Skeletal muscle satellite cell (primary cell): ENCODE data around the gene OR5A2.

Experiments
- H3K27me3 ChIP-seq: 2 replicates; pipeline ENCODE4 v1.7.0; 2013; ENCODE audit warnings: low read length; ENCODE audit not compliant: control insufficient read depth, insufficient read depth
- H3K36me3 ChIP-seq: 2 replicates; pipeline ENCODE4 v1.7.0; 2013; ENCODE audit warnings: mild to moderate bottlenecking, control low read depth, low read length; ENCODE audit not compliant: insufficient read depth
- H3K4me1 ChIP-seq: 2 replicates; pipeline ENCODE4 v1.7.0; 2013; ENCODE audit warnings: low read length; ENCODE audit not compliant: control insufficient read depth, insufficient read depth
- H3K4me2 ChIP-seq: 2 replicates; pipeline ENCODE4 v1.7.0; 2013; ENCODE audit warnings: mild to moderate bottlenecking, low read length
- H3K4me3 ChIP-seq: 2 replicates; pipeline ENCODE4 v1.7.0; 2013; ENCODE audit warnings: low read length
- H3K9ac ChIP-seq: 2 replicates; pipeline ENCODE4 v1.7.0; 2013; ENCODE audit warnings: mild to moderate bottlenecking, low read depth, low read length, moderate library complexity
- H3K9me3 ChIP-seq: replicated peaks from 2 replicates; pipeline ENCODE4 v1.7.0; 2013; ENCODE audit warnings: mild to moderate bottlenecking, control low read depth, low read length

OR5A2 gene

DNA sequence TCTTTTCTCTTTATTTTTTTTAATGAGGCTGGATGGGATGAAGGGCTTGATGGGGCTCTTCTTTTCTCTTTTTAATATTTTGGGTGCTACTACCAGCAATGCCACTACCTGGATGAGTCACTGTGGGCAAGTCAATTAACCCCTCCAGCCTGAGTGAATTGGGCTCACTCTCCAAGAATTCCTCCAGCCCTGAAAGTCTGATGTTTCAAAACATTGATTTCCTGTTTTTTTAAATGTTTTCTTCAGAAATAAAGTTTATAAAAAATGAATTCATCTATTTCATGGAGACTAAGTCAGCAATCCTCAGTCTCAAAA is 812 bp upstream of the OR5A2 start:
- Histone ChIP-seq H3K9me3 (no peaks in the 10 kb centered on the region), H3K4me2 (no peak overlapping the region), H3K27me3 (peaks cover 21% of the 10 kb centered on the region), H3K4me3 (no peak overlapping the region), H3K9ac (no peak overlapping the region), H3K4me1 (no peaks in the 10 kb centered on the region), H3K36me3 (no peaks in the 10 kb centered on the region)

DNA sequence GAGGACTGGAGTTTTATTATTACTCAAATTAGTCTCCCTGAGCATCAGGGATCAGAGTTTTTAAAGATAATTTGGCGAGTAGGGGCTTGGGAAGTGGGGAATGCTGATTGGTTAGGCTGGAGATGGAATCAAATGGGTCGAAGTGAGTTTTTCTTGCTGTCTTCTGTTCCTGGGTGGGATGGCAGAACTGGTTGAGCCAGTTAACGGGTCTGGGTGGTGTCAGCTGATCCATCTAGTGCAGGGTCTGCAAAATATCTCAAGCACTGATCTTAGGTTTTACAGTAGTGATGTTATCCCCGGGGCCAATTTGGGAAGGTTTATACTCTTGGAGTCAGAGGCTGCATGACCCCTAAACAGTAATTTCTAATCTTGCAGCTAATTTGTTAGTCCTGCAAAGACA is 1.1 kb downstream of the OR5A2 start:
- H3K36me3 ChIP-seq: no peaks in the 10 kb centered on the region
- no peaks in the 10 kb centered on the region for H3K4me1 ChIP-seq
- H3K9ac ChIP-seq: no peak overlapping the region
- H3K9me3 ChIP-seq: no peaks in the 10 kb centered on the region
- peaks cover 13% of the 10 kb centered on the region for H3K27me3 ChIP-seq
- H3K4me3 ChIP-seq: no peak overlapping the region
- no peak overlapping the region for H3K4me2 ChIP-seq

DNA sequence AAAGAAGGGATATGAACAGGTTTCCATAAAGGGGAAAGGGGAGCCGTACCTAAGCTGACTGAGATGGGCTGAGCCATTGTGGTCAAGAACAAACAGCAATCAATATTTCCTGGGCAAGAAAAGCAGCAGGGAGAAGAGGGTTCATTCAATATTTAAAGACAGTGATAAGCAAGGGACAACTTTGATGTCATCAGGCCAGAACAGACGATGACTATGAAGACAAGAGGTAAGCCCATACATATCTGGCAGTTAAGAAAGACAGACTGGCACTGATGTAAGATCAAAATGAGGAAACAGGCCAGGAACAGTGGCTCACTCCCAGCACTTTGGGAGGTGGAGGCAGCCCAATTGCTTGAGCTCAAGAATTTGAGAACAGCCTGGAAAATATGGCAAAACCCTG is 2.4 kb downstream of the OR5A2 start:
- no peaks in the 10 kb centered on the region for H3K9me3 ChIP-seq

DNA sequence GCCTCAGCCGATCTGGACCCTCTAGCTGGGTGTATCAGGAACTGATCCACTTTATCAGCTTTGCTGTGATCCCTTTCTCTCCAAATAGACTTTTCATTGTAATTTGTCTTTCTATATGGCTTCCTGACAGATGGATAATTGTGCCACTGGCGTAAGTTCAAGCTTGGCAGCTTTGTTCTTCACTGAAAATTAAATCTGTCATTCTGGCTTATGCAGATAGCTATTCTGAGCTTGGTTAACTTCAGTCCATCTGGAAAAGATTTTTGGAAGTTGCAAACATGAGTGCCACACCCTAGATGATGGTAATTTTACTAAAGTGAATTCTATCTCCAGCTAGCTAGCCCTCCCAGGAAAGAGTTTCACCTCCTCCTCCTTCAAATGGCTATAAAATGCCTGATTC is 8.1 kb downstream of the OR5A2 start:
- no peak overlapping the region for H3K9ac ChIP-seq

More for the DNA sequence above, 2.4 kb downstream of the OR5A2 start:
- peaks cover 13% of the 10 kb centered on the region for H3K27me3 ChIP-seq
- H3K36me3 ChIP-seq: no peaks in the 10 kb centered on the region
- no peak overlapping the region for H3K4me2 ChIP-seq
- H3K4me1 ChIP-seq: no peaks in the 10 kb centered on the region
- H3K4me3 ChIP-seq: no peak overlapping the region
- H3K9ac ChIP-seq: no peak overlapping the region

DNA sequence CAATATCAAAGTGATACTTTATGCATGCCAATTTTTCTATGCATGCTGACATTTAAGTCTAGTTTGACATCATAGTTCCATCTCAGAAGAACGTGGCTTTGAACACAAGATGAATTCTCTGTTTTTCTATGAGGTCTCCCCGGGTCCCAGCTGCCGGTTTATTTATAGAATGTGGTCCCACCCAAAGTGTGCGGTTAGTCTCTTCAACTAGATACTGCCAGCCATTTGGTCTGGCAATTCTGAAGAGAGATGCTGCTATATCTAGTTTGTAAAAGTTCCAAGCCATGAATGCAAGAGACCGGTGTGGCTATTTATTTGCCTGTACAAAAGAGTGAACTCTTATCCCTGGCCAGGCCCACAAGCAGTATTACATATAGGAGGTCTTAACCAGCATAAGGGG is 9.2 kb downstream of the OR5A2 start:
- no peak overlapping the region for H3K4me3 ChIP-seq
- peaks cover 3% of the 10 kb centered on the region for H3K27me3 ChIP-seq
- H3K36me3 ChIP-seq: no peaks in the 10 kb centered on the region
- no peak overlapping the region for H3K9ac ChIP-seq
- H3K9me3 ChIP-seq: no peaks in the 10 kb centered on the region
- no peak overlapping the region for H3K4me2 ChIP-seq
- no peaks in the 10 kb centered on the region for H3K4me1 ChIP-seq

More for the DNA sequence above, 8.1 kb downstream of the OR5A2 start:
- Histone ChIP-seq H3K4me3 (no peak overlapping the region), H3K4me1 (no peaks in the 10 kb centered on the region), H3K36me3 (no peaks in the 10 kb centered on the region), H3K4me2 (no peak overlapping the region), H3K9me3 (no peaks in the 10 kb centered on the region), H3K27me3 (peaks cover 3% of the 10 kb centered on the region)

DNA sequence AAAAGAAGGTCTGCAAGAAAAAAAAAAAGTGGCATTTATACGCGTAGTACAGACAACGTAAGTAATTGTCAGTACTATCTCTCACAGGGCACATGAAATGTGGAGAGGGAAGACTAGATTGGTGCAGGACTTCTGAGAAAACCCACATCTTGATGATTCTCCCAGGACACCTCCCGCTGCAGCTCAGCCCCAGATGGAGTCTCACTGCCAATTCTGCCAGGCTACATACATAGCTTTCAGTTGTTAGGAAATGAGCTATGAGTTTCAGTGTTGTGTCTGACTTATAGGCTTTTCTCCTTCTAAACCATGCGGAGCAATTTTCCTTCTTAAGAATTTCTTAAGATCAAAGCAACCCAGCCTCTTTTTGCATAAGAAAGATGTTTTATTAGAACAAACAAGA is 9.6 kb downstream of the OR5A2 start:
- no peak overlapping the region for H3K4me3 ChIP-seq
- no peaks in the 10 kb centered on the region for H3K9me3 ChIP-seq
- H3K4me1 ChIP-seq: no peaks in the 10 kb centered on the region
- H3K27me3 ChIP-seq: peaks cover 3% of the 10 kb centered on the region
- H3K9ac ChIP-seq: no peak overlapping the region
- H3K36me3 ChIP-seq: no peaks in the 10 kb centered on the region
- H3K4me2 ChIP-seq: no peak overlapping the region

DNA sequence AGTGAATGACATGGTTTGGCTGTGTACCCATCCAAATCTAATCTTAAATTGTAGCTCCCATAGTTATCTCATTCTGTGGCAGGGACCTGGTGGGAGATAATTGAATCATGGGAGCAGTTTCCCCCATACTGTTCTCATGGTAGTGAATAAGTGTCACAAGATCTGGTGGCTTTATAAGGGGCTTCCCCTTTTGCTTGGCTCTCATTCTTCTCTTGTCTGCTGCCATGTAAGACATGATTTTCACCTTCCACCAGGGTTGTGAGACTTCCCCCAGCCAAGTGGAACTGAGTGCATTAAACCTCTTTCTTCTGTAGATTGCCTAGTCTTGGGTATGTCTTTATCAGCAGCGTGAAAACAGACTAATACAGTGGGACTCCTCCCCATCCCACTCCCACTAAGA is 11.1 kb downstream of the OR5A2 start:
- peaks cover 3% of the 10 kb centered on the region for H3K27me3 ChIP-seq
- H3K9ac ChIP-seq: no peak overlapping the region
- no peaks in the 10 kb centered on the region for H3K4me1 ChIP-seq
- no peaks in the 10 kb centered on the region for H3K36me3 ChIP-seq
- no peak overlapping the region for H3K4me3 ChIP-seq
- H3K4me2 ChIP-seq: no peak overlapping the region
- H3K9me3 ChIP-seq: no peaks in the 10 kb centered on the region

DNA sequence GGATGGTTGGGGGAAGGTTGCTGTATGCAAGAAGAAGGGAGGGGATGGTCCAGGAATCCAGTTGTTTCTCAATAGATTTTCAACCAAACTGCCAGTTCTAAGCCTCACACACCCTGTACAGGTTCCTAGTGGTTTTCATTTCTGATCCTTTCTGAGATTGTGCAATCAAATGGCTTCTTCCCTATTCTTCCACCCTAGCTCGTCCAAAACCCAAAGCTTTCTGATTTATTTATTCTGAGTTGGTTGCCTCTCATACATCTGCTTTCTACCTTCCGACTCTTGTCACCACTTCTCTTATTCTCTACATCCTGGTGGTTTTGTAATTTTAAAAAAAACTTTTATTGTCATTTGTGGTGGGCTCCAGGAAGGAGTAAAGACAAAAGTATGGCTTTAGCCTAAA is 12.6 kb downstream of the OR5A2 start:
- Histone ChIP-seq H3K9me3 (no peaks in the 10 kb centered on the region), H3K36me3 (no peaks in the 10 kb centered on the region), H3K4me2 (no peak overlapping the region)

DNA sequence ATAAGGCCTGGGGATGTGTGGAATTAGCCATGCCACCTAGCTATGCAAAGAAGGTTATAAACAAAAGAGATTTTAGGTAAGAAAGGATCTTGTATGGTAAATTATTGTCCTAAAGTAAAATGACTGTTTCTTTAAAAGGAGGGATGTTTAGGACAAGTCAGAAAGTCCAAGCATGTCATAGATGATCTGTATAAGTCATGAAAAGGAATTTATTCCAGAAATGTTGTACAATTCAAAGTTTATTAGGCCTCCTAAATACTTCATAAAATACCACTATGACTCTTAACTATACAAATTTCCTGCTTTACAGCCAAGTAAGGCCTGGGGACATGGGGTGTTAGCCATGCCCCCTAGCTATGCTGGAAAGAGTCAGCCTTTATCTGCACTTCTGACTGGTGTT is 22.7 kb downstream of the OR5A2 start:
- Histone ChIP-seq H3K4me1 (no peaks in the 10 kb centered on the region), H3K9ac (no peak overlapping the region), H3K9me3 (no peaks in the 10 kb centered on the region), H3K27me3 (no peaks in the 10 kb centered on the region), H3K4me2 (no peak overlapping the region), H3K4me3 (no peak overlapping the region), H3K36me3 (no peaks in the 10 kb centered on the region)

More for the DNA sequence above, 12.6 kb downstream of the OR5A2 start:
- Histone ChIP-seq H3K9ac (no peak overlapping the region), H3K4me1 (no peaks in the 10 kb centered on the region), H3K27me3 (peaks cover 3% of the 10 kb centered on the region), H3K4me3 (no peak overlapping the region)

DNA sequence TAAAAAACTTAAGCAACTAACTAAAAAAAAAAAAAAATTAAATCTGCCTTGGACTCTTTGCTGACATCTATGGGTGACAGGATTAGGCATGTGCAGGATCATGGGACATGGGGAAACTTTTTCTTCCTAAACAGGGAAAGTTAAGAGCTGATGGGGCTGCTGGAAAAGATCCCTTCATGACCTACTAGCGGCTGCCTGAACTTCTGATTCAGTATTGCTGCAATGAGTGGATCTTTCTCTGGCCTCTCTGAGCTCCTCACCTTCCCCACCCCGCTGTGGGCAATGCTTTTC is 25.0 kb downstream of the OR5A2 start:
- Histone ChIP-seq H3K9me3 (no peaks in the 10 kb centered on the region), H3K4me2 (no peak overlapping the region), H3K4me1 (no peaks in the 10 kb centered on the region), H3K36me3 (no peaks in the 10 kb centered on the region), H3K27me3 (no peaks in the 10 kb centered on the region), H3K9ac (no peak overlapping the region), H3K4me3 (no peak overlapping the region)

DNA sequence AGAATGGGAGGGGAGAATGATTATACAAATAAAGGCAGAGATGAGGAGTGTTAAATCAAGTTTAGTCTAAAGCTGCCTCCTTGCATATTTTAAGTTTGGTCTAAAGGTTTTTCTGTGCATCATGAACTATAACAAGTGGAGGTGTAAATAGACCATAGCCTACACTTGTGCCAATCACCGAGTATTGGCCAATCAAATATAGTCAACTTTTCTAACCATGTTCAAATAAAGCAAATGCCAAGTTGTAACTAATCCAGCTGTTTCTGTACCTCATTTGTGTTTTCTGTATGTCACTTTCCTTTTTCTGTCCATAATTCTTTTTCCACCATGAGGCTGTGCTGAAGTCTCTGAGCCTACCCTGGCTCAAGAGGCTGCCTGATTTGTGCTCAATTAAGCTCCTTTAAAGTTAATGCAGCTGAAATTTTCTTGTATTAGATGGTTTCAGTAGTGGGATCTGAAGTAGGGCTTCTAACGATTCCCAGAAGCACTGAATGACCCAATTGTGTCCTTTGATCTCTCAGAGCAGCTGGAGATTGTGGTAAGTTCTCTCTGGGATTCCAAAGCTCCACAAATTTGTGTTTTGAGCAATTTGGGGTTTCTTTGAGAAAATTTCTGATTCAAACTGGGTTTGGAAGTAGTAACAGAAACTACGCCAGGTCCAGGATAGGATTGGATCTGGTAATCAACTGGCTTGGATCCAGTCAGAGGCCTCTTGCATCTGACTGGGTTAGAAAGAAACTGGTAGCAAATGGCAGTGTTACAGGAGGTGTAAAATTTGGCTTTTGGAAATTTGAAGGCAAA is 25.6 kb downstream of the OR5A2 start:
- no peak overlapping the region for H3K9ac ChIP-seq
- no peaks in the 10 kb centered on the region for H3K4me1 ChIP-seq
- H3K4me2 ChIP-seq: no peak overlapping the region
- H3K27me3 ChIP-seq: no peaks in the 10 kb centered on the region
- no peaks in the 10 kb centered on the region for H3K9me3 ChIP-seq
- no peak overlapping the region for H3K4me3 ChIP-seq
- no peaks in the 10 kb centered on the region for H3K36me3 ChIP-seq

DNA sequence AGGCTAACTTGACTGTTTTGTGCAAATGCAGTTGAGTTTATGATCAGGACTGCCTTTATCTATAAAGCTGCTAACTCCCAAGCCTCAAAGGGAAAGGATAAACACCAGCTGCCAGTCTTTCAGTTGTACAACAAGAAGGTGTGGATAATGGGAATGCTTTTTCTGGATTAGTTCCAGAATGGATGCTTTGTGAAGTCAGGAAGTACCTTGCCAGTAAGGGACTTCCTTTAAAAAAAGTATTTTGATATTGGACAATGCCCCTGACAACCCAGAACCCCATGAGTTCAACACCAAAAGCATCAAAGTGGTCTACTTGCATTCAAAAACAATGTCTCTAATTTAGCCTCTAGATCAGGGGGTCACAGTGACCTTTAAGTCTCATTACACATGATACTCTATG is 32.0 kb downstream of the OR5A2 start:
- Histone ChIP-seq H3K9me3 (no peaks in the 10 kb centered on the region), H3K36me3 (no peaks in the 10 kb centered on the region), H3K4me2 (no peak overlapping the region), H3K27me3 (no peaks in the 10 kb centered on the region), H3K9ac (no peak overlapping the region), H3K4me1 (no peaks in the 10 kb centered on the region), H3K4me3 (no peak overlapping the region)
